GM19468 (cell line): ENCODE measurements around the gene TSC22D1.
"Not testable (repeated sequence)": the region's sequence is repeated elsewhere in the genome, so short reads cannot be mapped to it uniquely, and the experiment has no call there.

Experiments
- ATAC-seq: cut with Tn5 transposase; IDR thresholded peaks from one replicate; pipeline ENCODE4 v1.9.1; 2021; ENCODE audit warnings: mild to moderate bottlenecking, moderate library complexity, moderate number of reproducible peaks; ENCODE audit not compliant: unreplicated experiment; ENCODE audit errors: extremely low read depth

Gene TSC22D1

DNA sequence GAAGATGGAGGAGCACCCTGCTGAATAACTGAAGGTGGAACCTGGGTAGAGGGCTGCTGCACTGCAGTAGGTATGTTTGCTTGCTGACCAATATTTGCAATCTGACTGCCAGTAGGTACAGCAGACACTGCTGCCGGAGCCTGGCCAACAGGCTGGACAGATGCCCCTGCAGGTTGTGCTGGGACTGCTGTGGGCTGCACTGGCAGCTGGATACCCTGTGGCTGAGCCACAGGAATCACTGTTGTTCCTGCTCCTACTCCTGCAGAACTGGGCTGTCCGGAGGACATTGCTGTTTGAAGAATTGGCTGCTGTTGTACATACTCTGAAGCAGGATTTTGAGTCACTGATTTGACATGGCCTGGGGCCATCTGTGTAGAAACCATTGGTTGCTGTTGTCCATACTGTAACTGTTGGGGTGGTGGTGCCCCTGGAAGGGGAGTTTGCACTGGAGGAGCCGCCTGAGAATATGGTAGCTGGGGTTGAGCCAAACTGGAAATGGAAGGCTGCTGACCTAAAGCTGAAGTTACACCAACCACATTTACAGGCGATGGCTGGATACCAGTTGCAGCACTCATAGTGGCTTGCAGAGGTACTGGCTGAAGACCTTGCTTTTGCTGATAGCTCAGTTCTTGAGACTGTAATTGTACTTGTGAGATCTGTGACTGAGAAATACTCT lies 2.2 kb downstream of the TSC22D1 start:
- ATAC-seq: no peak

DNA sequence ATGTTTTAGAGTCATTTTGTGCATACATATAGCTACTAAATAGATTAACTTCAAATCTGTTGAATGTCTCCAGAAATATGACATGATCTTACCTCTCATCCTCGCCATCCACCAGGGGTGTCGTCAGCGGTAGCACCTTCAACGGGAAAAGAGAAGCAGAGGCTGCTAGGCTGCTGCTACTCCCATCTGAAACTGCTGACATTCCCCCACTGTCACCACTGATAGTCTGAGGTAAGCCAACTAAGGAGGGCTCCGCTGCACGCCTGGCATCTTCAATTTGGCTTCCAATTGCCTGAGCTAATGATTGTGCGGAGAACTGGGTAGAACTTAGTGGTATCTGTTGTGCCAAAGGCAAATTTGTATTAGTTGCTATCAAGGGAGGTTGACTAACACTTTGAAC lies 3.1 kb downstream of the TSC22D1 start:
- no peak for ATAC-seq

- no peak for ATAC-seq
Observed at GRCh38 chr13:44566601-44567000, 9.5 kb downstream of the TSC22D1 start.

- no peak for ATAC-seq
Observed at GRCh38 chr13:44565881-44566280, 10.2 kb downstream of the TSC22D1 start.

- ATAC-seq: no peak
Observed at GRCh38 chr13:44564936-44565335, 11.2 kb downstream of the TSC22D1 start.

GRCh38 chr13:44562853-44563252 lies 13.3 kb downstream of the TSC22D1 start:
- ATAC-seq: not testable (repeated sequence)

DNA sequence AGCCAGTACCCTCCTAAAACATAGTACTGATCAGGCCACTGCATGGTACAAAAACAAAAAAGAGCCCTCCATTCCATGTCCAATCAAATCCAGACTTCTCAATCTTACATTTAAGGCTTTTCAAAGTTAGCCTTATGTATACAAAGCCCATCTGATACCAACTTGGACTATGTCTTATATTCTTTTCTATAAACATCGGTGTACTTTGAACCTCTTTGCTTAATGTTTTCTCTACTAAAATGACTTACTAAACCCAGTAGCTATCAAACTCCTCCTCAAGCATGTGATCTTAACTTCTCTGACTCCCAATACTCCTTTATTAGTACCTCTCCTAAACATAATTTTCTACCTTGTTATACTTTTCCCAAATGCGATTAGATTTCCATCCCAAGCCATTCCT lies 14.8 kb downstream of the TSC22D1 start:
- no peak for ATAC-seq

DNA sequence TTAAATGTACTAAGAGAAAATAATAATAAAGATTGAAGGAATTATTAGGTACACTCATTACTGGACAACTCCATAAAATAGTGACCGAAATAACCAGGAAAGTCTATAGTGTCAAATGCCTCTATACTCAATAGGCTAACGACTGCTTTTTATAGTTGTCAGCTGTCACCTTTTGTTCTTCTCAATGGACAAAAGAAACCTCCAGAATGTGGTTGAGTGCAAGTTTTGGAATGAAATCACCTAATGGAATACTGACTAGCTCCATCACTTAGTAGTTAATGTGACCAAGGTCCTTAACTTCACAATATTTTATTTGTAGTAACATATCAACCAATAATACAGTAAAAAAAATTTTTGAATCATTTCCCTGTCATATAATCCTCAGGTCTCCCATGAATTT lies 18.1 kb downstream of the TSC22D1 start:
- no peak for ATAC-seq

DNA sequence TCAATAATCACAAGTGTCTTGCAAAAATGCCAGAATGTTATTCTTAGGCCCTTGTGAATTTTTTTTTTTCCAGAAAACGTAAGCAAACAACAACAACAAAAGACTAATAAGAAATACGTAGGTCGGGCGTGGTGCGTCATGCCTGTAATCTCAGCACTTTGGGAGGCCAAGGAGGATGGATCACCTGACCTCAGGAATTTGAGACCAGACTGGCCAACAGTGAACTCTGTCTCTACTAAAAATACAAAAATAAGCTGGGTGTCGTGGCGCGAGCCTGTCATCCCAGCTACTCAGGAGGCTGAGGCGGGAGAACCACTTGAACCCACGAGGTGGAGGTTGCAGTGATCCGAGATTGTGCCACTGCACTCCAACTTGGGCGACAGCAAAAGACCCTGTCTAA lies 20.9 kb downstream of the TSC22D1 start:
- ATAC-seq: no peak

- ATAC-seq: no peak
Observed at GRCh38 chr13:44549476-44549875, 26.7 kb downstream of the TSC22D1 start.

GRCh38 chr13:44546164-44546563 lies 30.0 kb downstream of the TSC22D1 start:
- no peak for ATAC-seq

- no peak for ATAC-seq
Observed at GRCh38 chr13:44543369-44543768, 32.8 kb downstream of the TSC22D1 start.

DNA sequence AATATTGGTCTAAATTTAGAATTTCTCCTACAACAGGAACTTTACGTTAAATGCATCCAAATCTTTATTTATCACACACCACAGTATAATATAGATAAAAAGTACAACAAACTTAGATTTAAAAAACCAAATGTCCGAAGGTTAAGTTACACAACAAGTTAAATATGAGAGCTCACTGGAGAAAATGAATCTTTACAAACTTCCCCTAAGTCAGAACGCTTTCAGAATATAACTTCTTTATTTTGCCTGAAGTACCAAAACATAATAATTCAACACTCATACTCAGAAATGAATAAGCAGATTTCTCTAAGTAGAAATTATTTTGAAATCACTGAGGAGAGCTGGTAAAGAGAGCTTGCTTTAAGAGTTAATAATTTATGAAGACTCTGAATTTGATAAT lies 33.8 kb downstream of the TSC22D1 start:
- no peak for ATAC-seq

DNA sequence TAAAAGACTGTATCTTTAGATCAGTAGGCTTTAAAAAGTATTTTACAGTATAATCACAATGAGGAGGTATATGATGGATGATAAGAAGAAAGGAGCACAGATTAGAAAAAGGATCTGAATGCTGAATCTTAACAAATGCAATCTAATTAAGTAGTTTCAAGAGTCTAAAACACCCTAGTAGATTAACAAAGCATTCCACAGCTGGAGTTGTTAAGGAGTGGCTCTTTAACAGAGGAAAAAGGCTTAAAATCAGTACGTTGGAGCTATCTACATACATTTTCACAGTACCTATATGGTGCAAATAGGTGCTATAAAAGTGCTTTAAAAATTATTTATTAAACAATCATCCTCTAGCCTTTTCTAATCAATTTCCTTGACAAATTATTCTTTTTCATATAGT lies 34.5 kb downstream of the TSC22D1 start:
- no peak for ATAC-seq

GRCh38 chr13:44540761-44541434 lies 35.2 kb downstream of the TSC22D1 start:
- ATAC-seq: no peak

- no peak for ATAC-seq
Observed at GRCh38 chr13:44537248-44537647, 38.9 kb downstream of the TSC22D1 start.

DNA sequence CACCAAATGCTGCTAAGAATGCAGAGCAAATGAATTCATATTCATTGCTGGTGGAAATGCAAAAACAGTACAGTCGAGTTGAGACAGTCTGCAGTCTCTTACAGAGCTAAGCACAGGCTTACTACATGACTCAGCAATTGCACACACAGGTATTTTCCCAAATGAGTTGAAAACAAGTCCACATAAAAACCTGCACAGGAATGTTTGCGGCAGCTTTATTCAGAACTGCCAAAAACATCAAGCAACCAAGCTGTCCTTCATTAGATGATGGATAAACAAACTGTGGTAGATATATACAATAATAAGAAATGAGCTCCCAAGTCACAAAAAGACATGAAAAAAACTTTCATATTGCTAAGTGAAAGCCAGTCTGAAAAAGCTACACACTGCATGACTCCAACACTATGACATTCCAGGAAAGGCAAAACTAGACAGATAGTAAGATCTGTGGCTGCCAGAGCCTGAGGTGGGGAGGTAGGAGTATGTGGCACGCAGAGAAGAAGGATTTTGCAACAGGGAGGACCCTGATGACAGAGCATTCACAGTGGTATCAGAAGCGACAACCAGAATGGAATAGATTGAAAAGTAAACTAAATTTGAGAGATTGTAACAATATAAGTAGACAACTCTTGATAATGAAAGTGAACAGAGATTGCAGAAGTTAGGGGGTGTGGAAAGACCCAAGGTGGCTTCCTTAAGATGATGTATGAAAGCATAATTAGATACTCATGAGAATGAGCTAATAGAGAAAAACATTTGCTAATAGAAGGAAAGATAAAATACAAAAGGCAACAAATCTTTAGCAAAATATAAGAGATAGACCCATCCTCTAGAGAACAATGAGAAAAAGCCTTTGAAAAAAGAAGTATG lies 52.7 kb downstream of the TSC22D1 start:
- no peak for ATAC-seq

- ATAC-seq: no peak
Observed at GRCh38 chr13:44519642-44520041, 56.5 kb downstream of the TSC22D1 start.

DNA sequence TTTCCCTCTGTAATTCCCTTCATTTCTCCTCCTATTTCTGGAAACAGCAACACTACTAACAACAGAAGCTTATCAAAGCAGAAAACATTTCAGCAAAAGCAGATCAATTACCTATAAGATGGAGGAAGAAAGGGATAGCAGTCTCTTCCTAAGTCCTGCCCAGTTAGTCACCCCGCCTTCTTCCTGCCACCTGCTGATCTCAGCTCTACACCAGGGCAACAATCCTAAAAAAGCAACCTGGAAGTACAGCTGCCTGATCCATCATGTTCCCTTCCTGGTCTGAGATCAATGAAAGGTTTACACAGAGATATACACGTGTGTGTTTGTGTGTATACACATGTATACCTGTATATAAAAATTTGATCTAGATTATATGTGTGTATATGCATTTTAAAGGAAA lies 59.4 kb downstream of the TSC22D1 start:
- no peak for ATAC-seq

GRCh38 chr13:44514278-44514677 lies 61.9 kb downstream of the TSC22D1 start:
- no peak for ATAC-seq

- ATAC-seq: not testable (repeated sequence)
Observed at GRCh38 chr13:44509853-44510252, 66.3 kb downstream of the TSC22D1 start.
